A549 (cell line): Measurements from ENCODE around the gene THAP7. TPM values are rescaled to one million over a fixed set of nuclear protein-coding genes. Genes with fewer than 3 reads are reported as not detected.

ENCODE experiments used
- ATAC-seq, 2 experiments: fragments of 200-7000 bp in 1 of 2; fragments of >200 bp in 1 of 2; cut with Nextera tagmentation in 1 of 2; cut with Tn5 transposase in 1 of 2; 3 replicates each; pipeline versions ENCODE4 v1.8.0 to v1.9.1; 2018 to 2020; ENCODE audit warnings: mild to moderate bottlenecking in 1 of 2, moderate library complexity in 1 of 2
- CTCF ChIA-PET: fragments of 300-600 bp; sonication (Branson Sonifier 250); formaldehyde crosslinking; extraction: SDS; loops from one replicate; lab custom pipeline; 2021; ENCODE audit warnings: antibody characterized with exemption, inconsistent platforms; lab: Yijun Ruan, JAX
- POLR2A ChIA-PET: fragments of 350-600 bp; formaldehyde crosslinking; extraction: SDS; loops from one replicate; lab custom pipeline; 2021; ENCODE audit warnings: antibody characterized with exemption, inconsistent platforms; lab: Yijun Ruan, JAX
- DNase-seq, 2 experiments: peaks; one replicate each; pipeline versions ENCODE4 v3.0.0 to v3.0.0-alpha.2; 2011 to 2016; ENCODE audit warnings: low read depth in 1 of 2, low spot score in 1 of 2
- FAIRE-seq: peaks from 2 replicates; lab custom pipeline; 2011; peaks lifted over from hg19 to GRCh38; lab: Jason Lieb, UNC
- H3K27ac ChIP-seq, 2 experiments: fragments of >200 bp; sonication (Bioruptor Twin); formaldehyde crosslinking; 3 replicates each; pipeline ENCODE4 v1.5.1; 2016 to 2017
- H3K4me1 ChIP-seq: fragments of >200 bp; sonication (Bioruptor Twin); formaldehyde crosslinking; 3 replicates; pipeline ENCODE4 v1.6.1; 2016
- H3K4me2 ChIP-seq: fragments of >200 bp; sonication (Bioruptor Twin); formaldehyde crosslinking; 3 replicates; pipeline ENCODE4 v1.6.1; 2016
- H3K4me3 ChIP-seq: fragments of >200 bp; sonication (Bioruptor Twin); formaldehyde crosslinking; 3 replicates; pipeline ENCODE4 v1.5.1; 2016
- H3K9me3 ChIP-seq: fragments of >200 bp; sonication (Bioruptor Twin); formaldehyde crosslinking; 3 replicates; pipeline ENCODE4 v1.6.1; 2016
- CBX2 ChIP-seq: fragments of 200-600 bp; sonication (generic); IDR thresholded peaks from 2 replicates; pipeline ENCODE4 v1.6.1; 2016; ENCODE audit warnings: low read depth, mild to moderate bottlenecking, borderline replicate concordance
- EP300 ChIP-seq, 2 experiments: fragments of >200 bp; sonication (Bioruptor Twin); formaldehyde crosslinking; IDR thresholded peaks; 2 replicates in 1 of 2; 3 replicates in 1 of 2; pipeline ENCODE4 v1.6.1; 2016 to 2017
- FOSB ChIP-seq: fragments of 250-450 bp; sonication (Bioruptor Pico); IDR thresholded peaks from 2 replicates; pipeline ENCODE4 v1.5.0; 2020; ENCODE audit warnings: mild to moderate bottlenecking, moderate library complexity
- FOXS1 ChIP-seq: fragments of 250-450 bp; sonication (Bioruptor Pico); IDR thresholded peaks from 2 replicates; pipeline ENCODE4 v1.5.0; 2020; ENCODE audit warnings: mild to moderate bottlenecking, moderate library complexity
- GATA3 ChIP-seq: IDR thresholded peaks from 2 replicates; pipeline ENCODE4 v1.6.1; 2012; ENCODE audit warnings: borderline replicate concordance
- HEYL ChIP-seq: fragments of 250-450 bp; sonication (Bioruptor Pico); IDR thresholded peaks from 2 replicates; pipeline ENCODE4 v1.8.0; 2021; ENCODE audit warnings: mild to moderate bottlenecking, moderate library complexity
- HOXA7 ChIP-seq: fragments of 250-450 bp; sonication (Bioruptor Pico); IDR thresholded peaks from 2 replicates; pipeline ENCODE4 v1.5.0; 2020; ENCODE audit warnings: mild to moderate bottlenecking, moderate library complexity
- MAFK ChIP-seq: fragments of 450-650 bp; IDR thresholded peaks from 2 replicates; pipeline ENCODE4 v1.6.1; 2014; ENCODE audit not compliant: partially characterized antibody
- PHF8 ChIP-seq: fragments of 200-600 bp; sonication (generic); IDR thresholded peaks from 2 replicates; pipeline ENCODE4 v1.6.1; 2016; ENCODE audit warnings: low read depth, mild to moderate bottlenecking, antibody characterized with exemption, moderate library complexity, borderline replicate concordance
- RARB ChIP-seq: fragments of 250-450 bp; sonication (Bioruptor Pico); IDR thresholded peaks from 2 replicates; pipeline ENCODE4 v1.8.0; 2021; ENCODE audit warnings: mild to moderate bottlenecking, moderate library complexity
- ZNF302 ChIP-seq: fragments of 250-450 bp; sonication (Bioruptor Pico); IDR thresholded peaks from 2 replicates; pipeline ENCODE4 v1.9.0; 2021; ENCODE audit warnings: inconsistent platforms, mild to moderate bottlenecking, moderate library complexity
- ZSCAN20 ChIP-seq: fragments of 250-450 bp; sonication (Bioruptor Pico); IDR thresholded peaks from 2 replicates; pipeline ENCODE4 v1.8.0; 2022; ENCODE audit warnings: mild to moderate bottlenecking, moderate library complexity
- WGBS: methylation state at CpG from one replicate; pipeline ENCODE4 v1.1.6; 2017; ENCODE audit errors: missing lambda C conversion rate; 5-methylcytosine and 5-hydroxymethylcytosine counted together
- polyA plus RNA-seq, 4 experiments: library from polyadenylated mRNA; depleted of rRNA in 3 of 4; stranded (reverse); fragments of >200 nt; fragmentation: RNase III in 1 of 4; extraction: RNeasy Plus Mini Kit Qiagen cat#74134 plus additional on column Dnase treatment in 1 of 4; gene quantifications; 2 replicates in 3 of 4; 3 replicates in 1 of 4; pipeline ENCODE4 v1.2.3, GENCODE V29; 2011 to 2017
- TF ChIP-seq, protein P1 (sequence below): fragments of 250-450 bp; sonication (Bioruptor Pico); IDR thresholded peaks from 2 replicates; pipeline ENCODE4 v1.5.0; 2021; ENCODE audit warnings: mild to moderate bottlenecking, moderate library complexity, borderline replicate concordance
- TF ChIP-seq, protein P2 (sequence below): fragments of 200-600 bp; sonication (generic); IDR thresholded peaks from 2 replicates; pipeline ENCODE4 v1.6.1; 2016; ENCODE audit warnings: antibody characterized with exemption, mild to moderate bottlenecking, moderate library complexity
- TF ChIP-seq, protein P3 (sequence below): fragments of 250-450 bp; sonication (Bioruptor Pico); IDR thresholded peaks from 2 replicates; pipeline ENCODE4 v1.5.0; 2020; ENCODE audit warnings: low read depth, mild to moderate bottlenecking, moderate library complexity

The THAP7 gene
- polyA plus RNA-seq, 2 of the 4 experiments (the other 2 are of a cell fraction): 15.9 to 22.7 TPM

DNA sequence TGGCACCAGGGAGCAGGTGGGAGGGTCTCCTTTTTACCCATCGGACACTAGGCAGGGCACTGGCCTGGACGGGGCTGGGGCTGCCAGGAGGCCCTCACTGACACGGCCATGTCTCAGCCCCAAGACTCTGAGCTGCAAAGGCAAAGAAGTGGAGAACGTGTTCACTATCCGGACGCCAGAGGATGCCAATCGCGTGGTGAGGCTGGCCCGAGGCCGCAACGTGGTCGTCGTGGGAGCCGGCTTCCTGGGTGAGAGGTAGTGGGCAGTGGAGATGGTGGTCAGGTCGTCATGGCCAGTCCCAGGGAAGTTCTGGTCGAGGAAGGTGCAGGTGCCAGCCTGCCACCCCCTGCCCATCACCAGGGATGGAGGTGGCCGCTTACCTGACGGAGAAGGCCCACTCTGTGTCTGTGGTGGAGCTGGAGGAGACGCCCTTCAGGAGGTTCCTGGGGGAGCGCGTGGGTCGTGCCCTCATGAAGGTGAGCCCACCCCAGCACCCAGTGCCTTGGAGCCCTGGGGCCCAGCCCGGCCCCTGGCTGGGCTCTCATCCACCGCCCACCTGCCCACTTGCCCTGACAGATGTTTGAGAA is 25.5 kb downstream of the THAP7 start:
- TF ChIP-seq RARB (no peak), HEYL (CRISPR knock-in tag) (no peak), CBX2 (no peak), PHF8 (no peak), ZNF302 (CRISPR knock-in tag) (no peak), MAFK (no peak), ZSCAN20 (CRISPR knock-in tag) (no peak), EP300 (IDR thresholded peaks at IDR 0.05) (no peak), FOSB (CRISPR knock-in tag) (no peak), FOXS1 (CRISPR knock-in tag) (no peak), HOXA7 (CRISPR knock-in tag) (no peak)
- TF ChIP-seq, protein P1, sequence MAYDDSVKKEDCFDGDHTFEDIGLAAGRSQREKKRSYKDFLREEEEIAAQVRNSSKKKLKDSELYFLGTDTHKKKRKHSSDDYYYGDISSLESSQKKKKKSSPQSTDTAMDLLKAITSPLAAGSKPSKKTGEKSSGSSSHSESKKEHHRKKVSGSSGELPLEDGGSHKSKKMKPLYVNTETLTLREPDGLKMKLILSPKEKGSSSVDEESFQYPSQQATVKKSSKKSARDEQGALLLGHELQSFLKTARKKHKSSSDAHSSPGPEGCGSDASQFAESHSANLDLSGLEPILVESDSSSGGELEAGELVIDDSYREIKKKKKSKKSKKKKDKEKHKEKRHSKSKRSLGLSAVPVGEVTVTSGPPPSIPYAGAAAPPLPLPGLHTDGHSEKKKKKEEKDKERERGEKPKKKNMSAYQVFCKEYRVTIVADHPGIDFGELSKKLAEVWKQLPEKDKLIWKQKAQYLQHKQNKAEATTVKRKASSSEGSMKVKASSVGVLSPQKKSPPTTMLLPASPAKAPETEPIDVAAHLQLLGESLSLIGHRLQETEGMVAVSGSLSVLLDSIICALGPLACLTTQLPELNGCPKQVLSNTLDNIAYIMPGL (CRISPR knock-in tag): no peak
- TF ChIP-seq, protein P2, sequence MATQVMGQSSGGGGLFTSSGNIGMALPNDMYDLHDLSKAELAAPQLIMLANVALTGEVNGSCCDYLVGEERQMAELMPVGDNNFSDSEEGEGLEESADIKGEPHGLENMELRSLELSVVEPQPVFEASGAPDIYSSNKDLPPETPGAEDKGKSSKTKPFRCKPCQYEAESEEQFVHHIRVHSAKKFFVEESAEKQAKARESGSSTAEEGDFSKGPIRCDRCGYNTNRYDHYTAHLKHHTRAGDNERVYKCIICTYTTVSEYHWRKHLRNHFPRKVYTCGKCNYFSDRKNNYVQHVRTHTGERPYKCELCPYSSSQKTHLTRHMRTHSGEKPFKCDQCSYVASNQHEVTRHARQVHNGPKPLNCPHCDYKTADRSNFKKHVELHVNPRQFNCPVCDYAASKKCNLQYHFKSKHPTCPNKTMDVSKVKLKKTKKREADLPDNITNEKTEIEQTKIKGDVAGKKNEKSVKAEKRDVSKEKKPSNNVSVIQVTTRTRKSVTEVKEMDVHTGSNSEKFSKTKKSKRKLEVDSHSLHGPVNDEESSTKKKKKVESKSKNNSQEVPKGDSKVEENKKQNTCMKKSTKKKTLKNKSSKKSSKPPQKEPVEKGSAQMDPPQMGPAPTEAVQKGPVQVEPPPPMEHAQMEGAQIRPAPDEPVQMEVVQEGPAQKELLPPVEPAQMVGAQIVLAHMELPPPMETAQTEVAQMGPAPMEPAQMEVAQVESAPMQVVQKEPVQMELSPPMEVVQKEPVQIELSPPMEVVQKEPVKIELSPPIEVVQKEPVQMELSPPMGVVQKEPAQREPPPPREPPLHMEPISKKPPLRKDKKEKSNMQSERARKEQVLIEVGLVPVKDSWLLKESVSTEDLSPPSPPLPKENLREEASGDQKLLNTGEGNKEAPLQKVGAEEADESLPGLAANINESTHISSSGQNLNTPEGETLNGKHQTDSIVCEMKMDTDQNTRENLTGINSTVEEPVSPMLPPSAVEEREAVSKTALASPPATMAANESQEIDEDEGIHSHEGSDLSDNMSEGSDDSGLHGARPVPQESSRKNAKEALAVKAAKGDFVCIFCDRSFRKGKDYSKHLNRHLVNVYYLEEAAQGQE: no peak
- TF ChIP-seq, protein P3, sequence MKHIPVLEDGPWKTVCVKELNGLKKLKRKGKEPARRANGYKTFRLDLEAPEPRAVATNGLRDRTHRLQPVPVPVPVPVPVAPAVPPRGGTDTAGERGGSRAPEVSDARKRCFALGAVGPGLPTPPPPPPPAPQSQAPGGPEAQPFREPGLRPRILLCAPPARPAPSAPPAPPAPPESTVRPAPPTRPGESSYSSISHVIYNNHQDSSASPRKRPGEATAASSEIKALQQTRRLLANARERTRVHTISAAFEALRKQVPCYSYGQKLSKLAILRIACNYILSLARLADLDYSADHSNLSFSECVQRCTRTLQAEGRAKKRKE (CRISPR knock-in tag): no peak
- POLR2A ChIA-PET: interaction anchor here (0.8 kb wide), 1 partner anchor 18 kb away, joined by 3 read pairs; no protein-coding TSS in a partner anchor
- Histone ChIP-seq H3K4me3 (no peak overlapping the region), H3K4me2 (no peak overlapping the region), H3K27ac (no peak overlapping the region), H3K4me1 (peaks cover 5% of the 10 kb centered on the region; the same call in 2 of the 3 replicates), H3K9me3 (peaks cover 8% of the 10 kb centered on the region; the same call in 1 of the 3 replicates)
- no peak for FAIRE-seq
- DNase-seq: no peak
- WGBS: 91% methylated on average over 12 of the region's 24 CpGs
- ATAC-seq: no peak
- CTCF ChIA-PET: interaction anchor here (1.0 to 1.7 kb wide), 4 partner anchors 14 to 199 kb away, joined by 3 to 5 read pairs (median 4); no protein-coding TSS in a partner anchor

DNA sequence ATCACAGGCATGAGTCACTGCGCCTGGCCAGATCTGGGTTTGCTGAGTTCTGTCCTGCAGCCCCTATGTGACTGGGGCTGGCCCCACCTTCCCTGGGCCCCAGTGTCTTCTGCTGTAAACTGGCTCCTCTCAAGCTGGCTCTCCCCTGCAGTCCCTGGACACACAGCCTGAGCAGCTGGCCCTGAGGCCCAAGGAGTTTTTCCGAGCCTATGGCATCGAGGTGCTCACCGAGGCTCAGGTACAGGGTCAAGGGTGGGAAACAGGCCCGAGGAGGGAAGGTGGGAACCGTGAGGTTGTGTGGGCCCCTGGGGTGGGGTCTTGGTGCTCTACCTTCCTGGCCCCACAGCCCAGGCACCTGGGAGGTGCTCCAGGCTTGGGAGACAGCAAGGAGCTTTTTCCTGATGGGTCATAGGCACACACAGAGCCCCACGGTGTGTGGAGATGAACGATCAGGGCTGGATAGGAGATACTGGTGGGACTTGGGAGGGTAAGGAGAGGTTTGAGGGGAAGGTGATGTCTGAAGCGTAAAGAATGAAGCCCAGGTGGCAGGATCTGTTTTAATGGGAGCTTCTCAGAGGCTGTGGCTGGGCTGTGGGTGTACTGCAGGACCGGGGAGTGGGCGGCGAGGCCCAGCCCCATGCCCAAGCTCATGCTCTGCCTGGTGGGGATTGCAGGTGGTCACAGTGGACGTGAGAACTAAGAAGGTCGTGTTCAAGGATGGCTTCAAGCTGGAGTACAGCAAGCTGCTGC is 26.2 kb downstream of the THAP7 start:
- no peaks in the 10 kb centered on the region for H3K4me1 ChIP-seq
- DNase-seq: no peak
- ChIA-PET CTCF (interaction anchor here (0.6 to 1.4 kb wide), 5 partner anchors 14 to 198 kb away, joined by 3 to 4 read pairs (median 3); no protein-coding TSS in a partner anchor), POLR2A (interaction anchor here (0.8 kb wide), 1 partner anchor 17 kb away, joined by 3 read pairs; no protein-coding TSS in a partner anchor)
- WGBS: 72% methylated on average over 12 of the region's 14 CpGs
- H3K4me2 ChIP-seq: no peak overlapping the region
- no peak overlapping the region for H3K4me3 ChIP-seq
- FAIRE-seq: no peak
- no peak overlapping the region for H3K27ac ChIP-seq
- ATAC-seq: no peak
- H3K9me3 ChIP-seq: peaks cover 8% of the 10 kb centered on the region; the same call in 1 of the 3 replicates
- TF ChIP-seq GATA3 (no peak), ZSCAN20 (CRISPR knock-in tag) (no peak)
